ENCODE measurements around the gene RHOH.

DNA sequence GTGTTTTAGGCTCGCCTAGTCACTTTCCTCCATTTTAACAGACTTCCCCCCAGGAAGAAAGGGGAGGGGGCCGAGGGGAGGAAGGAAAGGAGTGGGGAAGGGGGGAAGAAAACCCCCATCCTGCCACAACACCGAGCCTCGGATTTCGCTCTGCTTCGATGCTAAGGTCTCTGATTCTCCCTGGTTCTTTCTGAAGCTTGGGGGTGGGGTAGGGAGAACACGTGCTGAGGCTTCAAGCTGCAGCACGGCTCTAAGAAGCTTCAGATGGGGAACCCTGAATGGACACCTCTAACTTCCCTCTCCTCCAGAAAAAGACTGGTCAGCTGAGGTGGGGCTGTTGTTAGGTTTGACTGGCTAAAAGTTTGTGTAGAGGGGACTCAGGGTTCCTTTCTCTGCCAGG is 61.8 kb downstream of the RHOH start:
- TF ChIP-seq, protein P1, sequence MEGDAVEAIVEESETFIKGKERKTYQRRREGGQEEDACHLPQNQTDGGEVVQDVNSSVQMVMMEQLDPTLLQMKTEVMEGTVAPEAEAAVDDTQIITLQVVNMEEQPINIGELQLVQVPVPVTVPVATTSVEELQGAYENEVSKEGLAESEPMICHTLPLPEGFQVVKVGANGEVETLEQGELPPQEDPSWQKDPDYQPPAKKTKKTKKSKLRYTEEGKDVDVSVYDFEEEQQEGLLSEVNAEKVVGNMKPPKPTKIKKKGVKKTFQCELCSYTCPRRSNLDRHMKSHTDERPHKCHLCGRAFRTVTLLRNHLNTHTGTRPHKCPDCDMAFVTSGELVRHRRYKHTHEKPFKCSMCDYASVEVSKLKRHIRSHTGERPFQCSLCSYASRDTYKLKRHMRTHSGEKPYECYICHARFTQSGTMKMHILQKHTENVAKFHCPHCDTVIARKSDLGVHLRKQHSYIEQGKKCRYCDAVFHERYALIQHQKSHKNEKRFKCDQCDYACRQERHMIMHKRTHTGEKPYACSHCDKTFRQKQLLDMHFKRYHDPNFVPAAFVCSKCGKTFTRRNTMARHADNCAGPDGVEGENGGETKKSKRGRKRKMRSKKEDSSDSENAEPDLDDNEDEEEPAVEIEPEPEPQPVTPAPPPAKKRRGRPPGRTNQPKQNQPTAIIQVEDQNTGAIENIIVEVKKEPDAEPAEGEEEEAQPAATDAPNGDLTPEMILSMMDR (IDR thresholded peaks at IDR 0.05; ENCODE audit: low read length), result no peak
- TF ChIP-seq EZH2 (IDR thresholded peaks at IDR 0.05; ENCODE audit: borderline replicate concordance, low read length), result no peak
